GM11168 (cell line): ENCODE results near the gene NEUROD2.

Experiments
- in situ Hi-C: fragments of 300-500 bp; cut with MboI; formaldehyde crosslinking; loops from one replicate; pipeline ENCODE4 v1.12.0; 2022; ENCODE audit warnings: low sequenced_read_pairs; ENCODE audit not compliant: unreplicated experiment

The NEUROD2 gene

GRCh38 chr17:39636587-39636926 lies 28.8 kb upstream of the NEUROD2 start:
- in situ Hi-C loops = loop anchor here (10.0 kb wide), 1 partner anchor 118 kb away; no protein-coding TSS in a partner anchor

GRCh38 chr17:39635614-39636176 lies 28.0 kb upstream of the NEUROD2 start:
- in situ Hi-C loops = loop anchor here (10.0 kb wide), 1 partner anchor 119 kb away; no protein-coding TSS in a partner anchor

- in situ Hi-C loops = loop anchor here (10.0 kb wide), 1 partner anchor 120 kb away; no protein-coding TSS in a partner anchor
Observed at GRCh38 chr17:39634384-39634871, 26.7 kb upstream of the NEUROD2 start.

DNA sequence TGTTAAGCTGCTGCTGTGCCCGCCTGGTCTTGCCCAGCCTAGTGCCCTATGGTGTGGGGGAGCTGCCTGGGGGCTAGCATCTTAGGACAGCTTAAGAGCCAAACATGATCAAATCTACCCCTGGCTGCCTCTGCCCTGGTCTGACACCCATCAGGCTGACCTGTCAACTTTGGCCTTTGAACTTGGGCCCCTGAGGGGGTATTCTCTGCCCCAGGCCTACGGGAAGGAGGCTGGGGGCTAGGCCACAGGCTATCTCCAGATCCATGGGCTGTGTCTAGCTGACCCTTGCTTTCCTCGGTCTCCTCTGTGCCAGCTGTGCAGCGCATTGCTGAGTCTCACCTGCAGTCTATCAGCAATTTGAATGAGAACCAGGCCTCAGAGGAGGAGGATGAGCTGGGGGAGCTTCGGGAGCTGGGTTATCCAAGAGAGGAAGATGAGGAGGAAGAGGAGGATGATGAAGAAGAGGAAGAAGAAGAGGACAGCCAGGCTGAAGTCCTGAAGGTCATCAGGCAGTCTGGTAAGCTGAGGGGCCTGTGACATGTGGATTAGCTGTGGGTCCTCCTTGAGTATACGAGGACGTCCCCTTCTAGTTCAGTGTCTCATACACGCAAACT lies 26.0 kb upstream of the NEUROD2 start:
- in situ Hi-C loops = loop anchor here (10.0 kb wide), 1 partner anchor 121 kb away; no protein-coding TSS in a partner anchor

DNA sequence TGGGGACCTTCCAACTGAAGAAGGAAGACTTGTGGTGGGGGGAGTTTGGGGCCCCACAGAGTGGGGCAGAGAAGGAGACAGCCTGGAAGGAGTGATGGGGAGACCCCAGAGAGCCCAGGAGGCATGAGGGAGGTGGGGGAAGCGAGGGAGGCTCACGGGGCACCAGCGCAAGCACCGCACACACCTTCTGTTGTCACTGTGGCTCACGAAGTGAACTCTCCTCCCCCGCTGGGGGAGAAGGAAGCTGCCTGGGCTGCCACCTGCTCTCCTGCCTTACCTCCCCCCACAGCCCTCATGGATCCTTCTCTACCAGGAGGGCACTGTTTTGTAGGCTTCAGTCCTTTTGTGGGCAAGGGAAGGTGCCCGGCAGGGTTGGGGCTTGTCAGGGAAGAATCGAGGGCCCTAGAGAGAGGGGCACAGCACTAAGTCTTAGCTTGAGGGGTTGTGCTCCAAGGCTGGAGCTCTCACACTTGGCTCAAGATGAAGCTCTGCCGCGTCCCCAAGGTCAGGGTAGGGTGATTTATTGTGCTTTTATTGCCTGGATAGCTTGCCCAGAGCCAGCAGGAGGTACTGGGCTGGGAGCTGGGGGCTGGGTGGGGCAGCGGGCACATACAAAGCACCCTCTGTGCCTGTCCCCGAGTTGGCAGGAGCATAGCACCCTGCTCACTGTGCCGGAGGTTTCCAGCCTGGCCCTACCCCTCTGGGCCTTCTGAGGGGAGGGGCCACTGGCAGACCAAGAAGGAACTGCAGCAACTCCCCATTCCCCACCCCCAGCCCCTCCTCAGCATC lies 24.6 kb upstream of the NEUROD2 start:
- in situ Hi-C loops = loop anchor here (10.0 kb wide), 1 partner anchor 122 kb away; no protein-coding TSS in a partner anchor

DNA sequence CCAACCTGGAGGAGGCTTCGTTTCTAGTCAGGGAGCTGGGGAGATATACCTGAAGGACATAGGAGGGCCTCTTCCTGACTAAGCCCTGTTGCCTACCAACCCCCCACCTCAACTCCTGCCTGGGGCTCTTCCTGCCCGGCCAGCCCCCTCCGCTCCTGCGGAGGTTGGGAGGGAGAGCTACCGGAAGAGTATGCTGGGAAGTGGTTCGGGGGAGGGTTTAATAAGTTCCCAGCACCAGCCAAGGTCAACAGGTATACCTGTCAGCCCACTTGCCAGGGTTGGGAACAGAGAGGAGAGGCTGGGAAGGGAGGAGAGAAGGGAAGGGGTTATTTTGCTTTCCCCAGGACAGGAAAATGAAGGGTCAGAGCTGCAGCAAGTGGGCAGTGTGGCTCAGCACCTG lies 23.7 kb upstream of the NEUROD2 start:
- in situ Hi-C loops = loop anchor here (10.0 kb wide), 1 partner anchor 123 kb away; no protein-coding TSS in a partner anchor

- in situ Hi-C loops = loop anchor here (10.0 kb wide), 1 partner anchor 125 kb away; no protein-coding TSS in a partner anchor
Observed at GRCh38 chr17:39629898-39630297, 22.2 kb upstream of the NEUROD2 start.

DNA sequence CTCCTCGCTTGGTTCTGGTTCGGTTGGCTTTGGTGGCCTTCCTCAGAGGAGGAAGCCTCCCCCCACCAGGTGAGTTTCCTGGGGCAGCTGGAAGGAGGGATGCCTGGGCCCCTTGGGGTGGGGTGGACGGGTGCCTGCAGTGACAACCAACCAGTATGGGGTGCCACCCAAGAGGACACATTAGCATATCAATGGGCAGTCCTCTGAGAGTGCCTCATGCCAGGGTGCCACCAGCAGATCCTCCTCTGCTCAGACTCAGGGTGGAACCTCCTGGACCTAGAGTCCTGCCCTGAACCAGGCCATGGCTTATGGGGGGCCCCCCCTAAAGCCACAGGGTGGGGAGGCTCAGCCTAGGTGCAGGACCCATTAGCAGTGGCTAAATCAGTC lies 21.8 kb upstream of the NEUROD2 start:
- in situ Hi-C loops = no loop called here

DNA sequence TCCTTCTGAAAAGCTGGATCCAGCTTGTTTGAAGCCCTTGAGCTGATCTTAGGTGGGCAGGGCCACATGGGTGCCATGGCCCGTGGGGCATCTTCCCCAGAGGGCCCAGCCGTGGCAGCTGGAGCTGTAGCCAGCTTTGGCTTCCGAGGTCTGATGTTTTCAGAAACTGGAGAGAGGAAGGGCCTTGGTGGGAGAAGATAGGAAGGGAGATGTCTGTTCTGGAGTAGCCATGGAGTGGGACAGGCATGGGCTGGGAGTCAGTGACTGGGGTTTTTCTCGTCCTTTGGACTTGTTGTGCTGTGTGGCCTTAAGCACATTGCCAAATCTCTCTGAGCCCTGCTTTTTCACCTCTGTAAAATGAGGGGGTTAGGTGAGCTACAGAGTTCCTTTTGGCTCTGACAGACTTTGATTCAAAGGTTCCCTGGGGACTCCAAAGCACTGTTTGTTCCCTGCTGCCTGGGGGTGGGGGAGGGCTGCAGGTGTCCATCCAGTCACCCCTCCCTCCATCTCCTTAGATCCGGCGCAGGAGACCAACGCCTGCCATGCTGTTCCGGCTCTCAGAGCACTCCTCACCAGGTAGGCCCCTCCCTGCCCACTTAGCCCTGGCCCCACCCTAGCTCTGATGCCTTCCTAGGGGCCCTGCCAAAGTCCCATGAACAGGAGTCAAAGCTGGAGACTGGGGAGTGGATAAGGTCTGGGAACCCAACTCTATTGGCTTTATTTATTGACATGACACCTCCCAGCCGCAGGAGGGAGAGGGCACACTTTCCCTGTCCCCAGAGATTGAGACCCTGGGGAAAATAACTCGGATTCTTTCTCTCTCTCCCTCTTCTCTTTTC lies 21.2 kb upstream of the NEUROD2 start:
- in situ Hi-C loops = no loop called here

GRCh38 chr17:39627712-39628516 lies 20.2 kb upstream of the NEUROD2 start:
- in situ Hi-C loops = no loop called here

DNA sequence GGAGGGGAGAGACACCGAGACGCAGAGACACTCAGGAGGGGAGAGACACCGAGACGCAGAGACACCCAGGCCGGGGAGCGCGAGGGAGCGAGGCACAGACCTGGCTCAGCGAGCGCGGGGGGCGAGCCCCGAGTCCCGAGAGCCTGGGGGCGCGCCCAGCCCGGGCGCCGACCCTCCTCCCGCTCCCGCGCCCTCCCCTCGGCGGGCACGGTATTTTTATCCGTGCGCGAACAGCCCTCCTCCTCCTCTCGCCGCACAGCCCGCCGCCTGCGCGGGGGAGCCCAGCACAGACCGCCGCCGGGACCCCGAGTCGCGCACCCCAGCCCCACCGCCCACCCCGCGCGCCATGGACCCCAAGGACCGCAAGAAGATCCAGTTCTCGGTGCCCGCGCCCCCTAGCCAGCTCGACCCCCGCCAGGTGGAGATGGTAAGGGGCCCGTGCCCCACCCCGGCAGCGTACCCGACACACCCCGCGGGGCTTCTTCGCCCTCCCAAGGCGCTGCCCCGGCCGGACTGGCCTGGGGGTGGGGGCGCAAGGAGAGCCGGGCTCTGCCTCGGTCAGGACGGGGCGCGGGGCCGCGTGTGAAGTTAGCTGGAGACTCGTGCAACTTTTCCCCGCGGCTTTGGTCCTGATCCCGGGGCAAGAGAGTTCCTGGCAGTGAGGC lies 19.5 kb upstream of the NEUROD2 start:
- in situ Hi-C loops = no loop called here

- in situ Hi-C loops = no loop called here
Observed at GRCh38 chr17:39626171-39627046, 18.7 kb upstream of the NEUROD2 start, which contains the start of gene PPP1R1B. PPP1R1B (plus strand) TSS chr17:39626952; CDS start chr17:39627393, 441 bp downstream.

- in situ Hi-C loops = no loop called here
Observed at GRCh38 chr17:39625198-39625785, 17.6 kb upstream of the NEUROD2 start.

DNA sequence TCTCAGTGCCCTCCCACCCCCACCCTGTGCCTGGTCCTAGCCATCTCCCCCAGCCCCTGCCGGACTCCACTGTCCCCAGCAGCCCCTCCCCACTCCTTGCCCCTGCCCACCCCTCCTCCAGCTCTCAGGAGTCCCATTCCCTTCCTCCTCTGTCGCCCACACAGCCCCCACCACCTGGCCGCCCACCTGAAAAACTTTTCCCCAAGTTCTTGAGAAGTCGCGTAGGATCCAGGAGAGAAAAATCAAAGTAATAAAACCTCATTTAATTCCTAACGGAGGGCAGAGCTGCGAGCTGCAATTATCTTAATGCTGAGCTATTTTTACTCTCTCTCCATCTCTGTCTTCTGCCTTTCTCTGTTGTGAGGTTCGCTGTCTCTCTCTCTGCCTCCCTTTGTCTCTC lies 16.6 kb upstream of the NEUROD2 start:
- in situ Hi-C loops = loop anchor here (5.0 kb wide), 1 partner anchor 48 kb away; no protein-coding TSS in a partner anchor

GRCh38 chr17:39623356-39623950 lies 15.7 kb upstream of the NEUROD2 start:
- in situ Hi-C loops = loop anchor here (5.0 kb wide), 1 partner anchor 49 kb away; no protein-coding TSS in a partner anchor

DNA sequence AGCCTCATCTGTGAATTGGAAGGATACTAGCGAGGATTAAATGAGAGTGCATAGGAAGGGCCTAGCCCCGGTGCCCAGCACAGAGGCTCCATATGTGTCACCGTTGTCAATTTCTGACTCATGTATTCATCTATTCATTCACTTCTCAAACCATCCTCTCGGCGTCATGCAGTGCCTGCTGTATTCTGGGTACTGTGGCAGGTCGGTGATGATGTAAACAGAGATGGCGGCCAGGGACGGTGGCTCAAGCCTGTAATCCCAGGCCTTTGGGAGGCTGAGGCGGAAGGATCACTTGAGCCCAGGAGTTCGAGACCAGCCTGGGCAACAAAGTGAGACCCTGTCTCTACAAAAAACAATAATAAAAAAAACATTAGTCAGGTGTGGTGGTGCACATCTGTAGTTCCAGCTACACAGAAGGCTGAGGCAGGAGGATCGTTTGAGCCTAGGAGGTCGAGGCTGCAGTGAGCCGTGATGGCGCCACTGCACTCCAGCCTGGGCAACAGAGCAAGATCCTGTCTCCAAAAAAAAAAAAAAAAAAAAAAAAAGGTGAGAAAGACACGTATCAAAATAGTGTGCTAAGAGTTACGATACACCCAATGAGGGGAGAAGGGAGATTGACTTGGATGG lies 14.8 kb upstream of the NEUROD2 start:
- in situ Hi-C loops = loop anchor here (5.0 kb wide), 1 partner anchor 50 kb away; no protein-coding TSS in a partner anchor
